Thymus (tissue), 11 donors: Measurements from ENCODE around the gene CRTC3. TPM values are rescaled to one million over a fixed set of nuclear protein-coding genes. Genes with fewer than 3 reads are reported as not detected.
A peak's percentile ranks its signal among the peaks of the same experiment; 100 is the strongest.
"Not testable (repeated sequence)": the region's sequence is repeated elsewhere in the genome, so short reads cannot be mapped to it uniquely, and the experiment has no call there.

Experiments used
- DNase-seq, 9 donors: peaks; one replicate each; pipeline ENCODE4 v3.0.0-alpha.2; 2013; ENCODE audit warnings: low spot score in 9 of 9, low read depth in 6 of 9, missing footprints in 1 of 9
- H3K27ac ChIP-seq, 2 donors: one replicate each; pipeline ENCODE4 v1.5.1; 2013; ENCODE audit warnings: control low read depth in 1 of 2, low read depth in 1 of 2, low read length in 1 of 2, mild to moderate bottlenecking in 1 of 2, moderate library complexity in 1 of 2
- H3K27me3 ChIP-seq, 2 donors: one replicate each; pipeline ENCODE4 v1.5.1; 2013; ENCODE audit warnings: low read length in 1 of 2; ENCODE audit not compliant: control insufficient read depth in 2 of 2, insufficient read depth in 1 of 2
- H3K36me3 ChIP-seq, 2 donors: one replicate each; pipeline ENCODE4 v1.5.1; 2013; ENCODE audit warnings: low read length in 1 of 2, mild to moderate bottlenecking in 1 of 2, moderate library complexity in 1 of 2; ENCODE audit not compliant: control insufficient read depth in 2 of 2, insufficient read depth in 2 of 2
- H3K4me1 ChIP-seq, 2 donors: one replicate each; pipeline ENCODE4 v1.5.1; 2013; ENCODE audit warnings: low read length in 2 of 2; ENCODE audit not compliant: control insufficient read depth in 2 of 2, insufficient read depth in 2 of 2
- H3K4me3 ChIP-seq, 2 donors: one replicate each; pipeline ENCODE4 v1.5.1; 2013; ENCODE audit warnings: low read length in 2 of 2, control low read depth in 1 of 2, mild to moderate bottlenecking in 1 of 2
- H3K9me3 ChIP-seq, 2 donors: one replicate each; pipeline ENCODE4 v1.5.1; 2013; ENCODE audit warnings: low read length in 1 of 2, mild to moderate bottlenecking in 1 of 2; ENCODE audit not compliant: control insufficient read depth in 2 of 2, insufficient read depth in 1 of 2
- WGBS: extraction: QIAGEN DNeasy Blood & Tissue Kit; methylation state at CpG from one replicate; pipeline ENCODE4 v1.1.7; 2013; 5-methylcytosine and 5-hydroxymethylcytosine counted together
- polyA plus RNA-seq: library from polyadenylated mRNA; stranded (reverse); fragments of 200-250 nt; gene quantifications from one replicate; pipeline ENCODE4 v1.2.3, GENCODE V29; 2013
- total RNA-seq: library from RNA; stranded (reverse); fragments of 120-200 nt; gene quantifications from one replicate; pipeline ENCODE4 v1.2.4, GENCODE V29; 2013
- donor health status: healthy.

Gene CRTC3
- total and polyA plus RNA-seq, 2 donors = 5.8 to 17.9 TPM

GRCh38 chr15:90650117-90650955, 120.6 kb downstream of the CRTC3 start:
- Histone ChIP-seq H3K4me3 (no peak overlapping the region), H3K4me1 (peaks cover 15 to 45% of the 10 kb centered on the region in 2 donors), H3K27me3 (no peaks in the 10 kb centered on the region), H3K9me3 (peaks cover 0 to 6% of the 10 kb centered on the region in 2 donors), H3K27ac (no peak overlapping the region), H3K36me3 (no peaks in the 10 kb centered on the region)
- peak in 1 of 9 donors; percentile 60 for DNase-seq
- WGBS = 50% methylated on average over 8 of the region's 8 CpGs

GRCh38 chr15:90650956-90651689, 121.4 kb downstream of the CRTC3 start:
- WGBS = 92% methylated on average over 14 of the region's 14 CpGs
- no peaks in the 10 kb centered on the region for H3K27me3 ChIP-seq
- H3K4me1 ChIP-seq = peaks cover 15 to 47% of the 10 kb centered on the region in 2 donors
- H3K4me3 ChIP-seq = no peak overlapping the region
- H3K9me3 ChIP-seq = peaks cover 0 to 6% of the 10 kb centered on the region in 2 donors
- H3K27ac ChIP-seq = no peak overlapping the region
- DNase-seq = no peak
- H3K36me3 ChIP-seq = no peaks in the 10 kb centered on the region

- Histone ChIP-seq H3K27me3 (peaks cover 0 to 10% of the 10 kb centered on the region in 2 donors), H3K27ac (no peak overlapping the region), H3K36me3 (no peaks in the 10 kb centered on the region), H3K9me3 (peaks cover 0 to 6% of the 10 kb centered on the region in 2 donors), H3K4me1 (peaks cover 31 to 58% of the 10 kb centered on the region in 2 donors), H3K4me3 (no peak overlapping the region)
- 91% methylated on average over 12 of the region's 12 CpGs for WGBS
- peak in 1 of 9 donors; percentile 58 for DNase-seq
These were observed 124.8 kb downstream of the CRTC3 start for GRCh38 chr15:90654233-90655136.

- WGBS = 5% methylated on average over 7 of the region's 7 CpGs
- H3K36me3 ChIP-seq, H3K9me3 ChIP-seq: not testable (repeated sequence)
- Histone ChIP-seq H3K27ac (peak overlapping the region; percentile 18 to 22), H3K4me3 (peak overlapping the region; percentile 15 to 23), H3K4me1 (peaks cover 54 to 78% of the 10 kb centered on the region in 2 donors), H3K27me3 (peaks cover 0 to 10% of the 10 kb centered on the region in 2 donors)
- DNase-seq = peak in 4 of 9 donors; percentile 41 to 75 (median 52)
These were observed 127.9 kb downstream of the CRTC3 start for GRCh38 chr15:90657520-90658172.

- H3K9me3 ChIP-seq = peaks cover 0 to 7% of the 10 kb centered on the region in 2 donors
These were observed 129.8 kb downstream of the CRTC3 start for GRCh38 chr15:90659481-90659880.

GRCh38 chr15:90660195-90660998, 130.7 kb downstream of the CRTC3 start:
- 17% methylated on average over 12 of the region's 12 CpGs for WGBS
- Histone ChIP-seq H3K27me3 (peaks cover 0 to 14% of the 10 kb centered on the region in 2 donors), H3K4me3 (peak overlapping the region; percentile 43 to 44), H3K36me3 (no peaks in the 10 kb centered on the region), H3K4me1 (peaks cover 43 to 72% of the 10 kb centered on the region in 2 donors), H3K27ac (peak overlapping the region; percentile 80 to 83), H3K9me3 (peaks cover 0 to 14% of the 10 kb centered on the region in 2 donors)
- DNase-seq = peak in 5 of 9 donors; percentile 41 to 82 (median 63)

More at GRCh38 chr15:90659481-90659880, 129.8 kb downstream of the CRTC3 start:
- no peak for DNase-seq
- Histone ChIP-seq H3K36me3 (no peaks in the 10 kb centered on the region), H3K4me1 (peaks cover 49 to 72% of the 10 kb centered on the region in 2 donors), H3K4me3 (no peak overlapping the region), H3K27me3 (peaks cover 0 to 10% of the 10 kb centered on the region in 2 donors), H3K27ac (peak overlapping the region in 1 of 2 donors; percentile 8)
- 89% methylated on average over 4 of the region's 4 CpGs for WGBS

- peak overlapping the region; percentile 43 to 44 for H3K4me3 ChIP-seq
- 2% methylated on average over 4 of the region's 4 CpGs for WGBS
- H3K9me3 ChIP-seq = peaks cover 0 to 14% of the 10 kb centered on the region in 2 donors
- H3K27me3 ChIP-seq = peaks cover 0 to 14% of the 10 kb centered on the region in 2 donors
- DNase-seq, H3K36me3 ChIP-seq: not testable (repeated sequence)
- peaks cover 43 to 76% of the 10 kb centered on the region in 2 donors for H3K4me1 ChIP-seq
- H3K27ac ChIP-seq = peak overlapping the region; percentile 80 to 83
These were observed 131.2 kb downstream of the CRTC3 start for GRCh38 chr15:90660999-90661330.
